Calu3 (cell line): Measurements from ENCODE around the gene SLC6A17. TPM values are rescaled to one million over a fixed set of nuclear protein-coding genes. Genes with fewer than 3 reads are reported as not detected.

Experiments
- BruUV-seq: library from RNA; stranded (reverse); fragments of 400-500 nt; replicated peaks from 2 replicates; lab custom pipeline; 2021; lab: Mats Ljungman, UMichigan
- CTCF ChIA-PET: fragments of 300-600 bp; sonication (Branson Sonifier 250); formaldehyde crosslinking; loops from one replicate; lab custom pipeline; 2022; ENCODE audit warnings: antibody characterized with exemption; lab: Charles Lee
- DNase-seq: peaks from one replicate; pipeline ENCODE4 v3.0.0; 2022
- H3K27ac Mint-ChIP-seq: one replicate; pipeline ENCODE4 v1.8.0; 2022; ENCODE audit warnings: mixed read lengths; ENCODE audit not compliant: unreplicated experiment
- H3K27me3 Mint-ChIP-seq: one replicate; pipeline ENCODE4 v1.8.0; 2022; ENCODE audit warnings: mixed read lengths; ENCODE audit not compliant: unreplicated experiment
- H3K36me3 Mint-ChIP-seq: one replicate; pipeline ENCODE4 v1.8.0; 2022; ENCODE audit warnings: mild to moderate bottlenecking, moderate library complexity, mixed read lengths; ENCODE audit not compliant: insufficient read depth, unreplicated experiment
- H3K4me1 Mint-ChIP-seq: one replicate; pipeline ENCODE4 v1.8.0; 2022; ENCODE audit warnings: mild to moderate bottlenecking, low read depth, mixed read lengths; ENCODE audit not compliant: unreplicated experiment
- H3K4me3 Mint-ChIP-seq: one replicate; pipeline ENCODE4 v1.8.0; 2022; ENCODE audit warnings: mild to moderate bottlenecking, low read depth, moderate library complexity, mixed read lengths; ENCODE audit not compliant: unreplicated experiment
- H3K9me3 Mint-ChIP-seq: one replicate; pipeline ENCODE4 v1.8.0; 2022; ENCODE audit warnings: low read depth, mixed read lengths; ENCODE audit not compliant: unreplicated experiment
- intact Hi-C: fragments of 100-400 bp; cut with micrococcal nuclease; formaldehyde crosslinking; loops from one replicate; pipeline ENCODE4 v1.10.0; 2022; ENCODE audit not compliant: unreplicated experiment
- total RNA-seq: library from RNA; stranded (reverse); gene quantifications from 2 replicates; pipeline ENCODE4 v1.2.3, GENCODE V29; 2022
- TF ChIP-seq, protein P1 (sequence below): fragments of 200-600 bp; IDR thresholded peaks from one replicate; pipeline ENCODE4 v1.8.0; 2022; ENCODE audit warnings: antibody characterized with exemption; ENCODE audit not compliant: unreplicated experiment

Gene SLC6A17
- total RNA-seq, 1 experiment from 2014 or later = 0.24 TPM

DNA sequence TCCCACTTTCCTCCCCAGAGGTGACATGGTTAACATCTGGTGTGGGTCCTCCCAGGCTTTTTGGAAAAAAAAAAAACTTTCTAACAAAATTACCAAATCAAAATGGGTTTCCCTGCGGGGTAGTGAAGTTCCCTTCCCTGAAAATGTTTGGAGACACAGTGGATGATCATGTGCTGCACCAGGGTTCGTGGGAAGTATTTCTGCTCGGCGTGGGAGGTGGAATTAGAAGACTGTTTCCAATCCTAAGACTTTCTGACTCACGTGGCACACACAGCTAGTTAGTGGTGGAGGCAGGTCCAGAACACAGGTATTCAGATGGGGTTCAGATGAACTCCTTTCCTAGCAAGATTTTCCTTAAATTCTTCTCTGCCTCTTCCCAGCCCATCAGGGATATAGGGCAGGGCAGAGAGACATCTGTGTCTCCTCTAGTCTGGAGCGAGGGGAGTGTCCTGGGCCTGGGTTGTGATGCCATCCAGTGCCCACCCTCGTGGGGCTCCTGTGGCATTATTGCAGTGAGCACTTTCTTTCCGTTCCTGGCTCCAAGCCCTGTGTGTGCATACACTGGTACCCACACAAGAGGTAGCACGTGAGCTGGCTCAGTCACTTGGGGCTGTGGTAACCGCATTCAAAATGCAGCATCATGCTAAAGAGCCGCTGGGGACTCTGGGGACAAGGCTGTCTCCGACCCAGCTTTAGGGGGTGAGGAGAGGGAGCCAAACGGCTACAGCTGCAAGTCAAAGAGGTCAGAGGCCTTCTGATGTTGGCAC is 87.3 kb downstream of the SLC6A17 start:
- DNase-seq = no peak
- H3K9me3 Mint-ChIP-seq = no peaks in the 10 kb centered on the region
- intact Hi-C loops = no loop called here
- TF ChIP-seq, protein P1, sequence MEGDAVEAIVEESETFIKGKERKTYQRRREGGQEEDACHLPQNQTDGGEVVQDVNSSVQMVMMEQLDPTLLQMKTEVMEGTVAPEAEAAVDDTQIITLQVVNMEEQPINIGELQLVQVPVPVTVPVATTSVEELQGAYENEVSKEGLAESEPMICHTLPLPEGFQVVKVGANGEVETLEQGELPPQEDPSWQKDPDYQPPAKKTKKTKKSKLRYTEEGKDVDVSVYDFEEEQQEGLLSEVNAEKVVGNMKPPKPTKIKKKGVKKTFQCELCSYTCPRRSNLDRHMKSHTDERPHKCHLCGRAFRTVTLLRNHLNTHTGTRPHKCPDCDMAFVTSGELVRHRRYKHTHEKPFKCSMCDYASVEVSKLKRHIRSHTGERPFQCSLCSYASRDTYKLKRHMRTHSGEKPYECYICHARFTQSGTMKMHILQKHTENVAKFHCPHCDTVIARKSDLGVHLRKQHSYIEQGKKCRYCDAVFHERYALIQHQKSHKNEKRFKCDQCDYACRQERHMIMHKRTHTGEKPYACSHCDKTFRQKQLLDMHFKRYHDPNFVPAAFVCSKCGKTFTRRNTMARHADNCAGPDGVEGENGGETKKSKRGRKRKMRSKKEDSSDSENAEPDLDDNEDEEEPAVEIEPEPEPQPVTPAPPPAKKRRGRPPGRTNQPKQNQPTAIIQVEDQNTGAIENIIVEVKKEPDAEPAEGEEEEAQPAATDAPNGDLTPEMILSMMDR = no peak
- CTCF ChIA-PET = interaction anchor here (0.7 to 1.5 kb wide), 2 partner anchors 223 to 273 kb away, joined by 3 read pairs; no protein-coding TSS in a partner anchor
- H3K4me1 Mint-ChIP-seq = peaks cover 85% of the 10 kb centered on the region
- H3K36me3 Mint-ChIP-seq = peaks cover 23% of the 10 kb centered on the region
- no peak overlapping the region for H3K27ac Mint-ChIP-seq
- BruUV-seq = no TSS peak
- no peaks in the 10 kb centered on the region for H3K27me3 Mint-ChIP-seq
- peak overlapping the region; percentile 61 for H3K4me3 Mint-ChIP-seq

DNA sequence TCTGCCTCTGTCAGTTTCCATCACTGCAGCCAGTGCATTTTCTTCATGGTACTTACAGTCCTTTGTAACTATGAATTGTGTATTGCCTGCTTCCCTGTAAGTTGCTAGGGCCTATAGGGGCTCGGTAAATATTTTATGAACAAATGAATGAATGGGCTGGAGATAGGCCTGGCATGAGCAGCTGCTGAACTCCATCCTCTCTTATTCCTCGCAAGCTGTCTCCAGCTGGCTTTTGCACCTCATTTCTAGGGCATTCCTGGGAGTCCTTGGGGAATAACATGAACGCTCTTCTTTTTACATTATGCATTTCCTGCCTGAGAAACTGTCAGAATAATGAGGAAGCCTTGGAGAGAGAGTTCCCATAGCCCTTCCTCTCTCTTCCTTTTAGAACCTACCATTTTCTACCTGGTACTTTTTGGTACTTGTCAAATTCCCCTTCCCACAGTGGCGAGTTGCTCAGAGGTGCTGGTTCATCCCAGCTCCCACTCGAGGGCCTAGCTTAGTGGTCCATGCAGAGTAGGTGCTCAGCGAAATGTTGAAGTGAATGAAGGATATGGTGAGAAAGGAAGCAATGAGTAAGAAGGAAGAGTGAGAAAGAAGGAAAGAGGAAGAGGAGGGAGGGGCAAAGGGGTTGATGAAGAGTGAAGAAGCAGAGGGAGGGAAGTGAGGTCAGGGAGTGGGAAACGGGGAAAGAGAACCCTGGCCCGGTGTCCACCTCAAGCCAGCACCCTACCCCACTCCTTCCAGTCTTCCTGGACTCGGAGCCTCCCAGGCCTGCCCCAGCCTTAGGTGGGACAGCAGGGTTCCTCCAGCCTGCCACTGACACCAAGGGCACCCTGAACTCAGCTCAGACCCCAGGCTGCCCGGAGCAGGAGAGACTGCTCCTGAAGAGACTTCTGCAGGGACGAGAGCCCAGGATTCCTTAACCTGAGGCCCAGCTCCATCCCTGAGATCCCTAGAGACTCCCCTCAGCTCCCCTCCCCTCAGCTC is 89.4 kb downstream of the SLC6A17 start:
- BruUV-seq = no TSS peak
- intact Hi-C loops = no loop called here
- CTCF ChIA-PET = no interaction called here
- Mint-ChIP-seq H3K9me3 (no peaks in the 10 kb centered on the region), H3K27ac (peak overlapping the region; percentile 6), H3K4me3 (peak overlapping the region; percentile 24), H3K4me1 (peaks cover 63% of the 10 kb centered on the region), H3K36me3 (peaks cover 32% of the 10 kb centered on the region), H3K27me3 (no peaks in the 10 kb centered on the region)
- TF ChIP-seq, protein P1 = no peak
- no peak for DNase-seq

DNA sequence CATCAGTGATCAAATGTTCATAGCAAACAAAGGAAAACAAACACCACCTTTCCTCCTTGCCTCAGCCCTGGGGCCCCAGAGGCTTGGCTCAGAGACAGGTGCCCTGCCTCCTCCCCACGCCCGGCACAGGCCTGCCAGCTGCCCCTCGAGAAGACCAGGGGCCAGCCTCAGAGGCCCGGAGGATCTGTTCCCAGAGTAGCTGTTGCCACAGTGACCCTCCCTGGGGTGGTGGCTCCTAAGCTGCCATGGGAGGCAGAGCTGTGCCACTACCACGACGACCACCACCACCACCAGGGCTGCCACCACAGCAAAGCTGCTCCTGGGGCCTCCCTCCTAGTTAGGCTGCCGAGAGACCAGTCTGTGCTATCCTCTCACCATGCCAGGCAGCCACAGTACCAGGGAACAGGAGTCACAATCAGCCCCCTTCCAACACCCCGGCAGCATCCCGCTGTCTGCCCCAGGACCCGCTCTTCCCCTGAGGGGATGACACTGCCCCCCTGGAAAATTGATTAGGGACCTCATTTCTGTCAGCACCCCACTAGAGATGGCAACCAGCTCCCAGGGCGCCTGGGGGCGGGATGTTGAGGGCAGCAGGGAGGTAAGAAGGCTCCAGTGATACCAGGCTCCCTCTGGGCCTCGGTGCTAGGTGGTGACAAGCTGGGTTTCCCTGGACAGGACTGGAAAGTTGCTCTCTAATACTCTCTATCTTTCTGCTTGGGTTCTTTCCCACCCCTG is 90.3 kb downstream of the SLC6A17 start:
- Mint-ChIP-seq H3K27ac (no peak overlapping the region), H3K36me3 (peaks cover 27% of the 10 kb centered on the region), H3K27me3 (no peaks in the 10 kb centered on the region), H3K4me1 (peaks cover 56% of the 10 kb centered on the region), H3K9me3 (no peaks in the 10 kb centered on the region), H3K4me3 (peak overlapping the region; percentile 24)
- intact Hi-C loops = no loop called here
- TF ChIP-seq, protein P1 = no peak
- no TSS peak for BruUV-seq
- peak; percentile 9 for DNase-seq
- CTCF ChIA-PET = no interaction called here

DNA sequence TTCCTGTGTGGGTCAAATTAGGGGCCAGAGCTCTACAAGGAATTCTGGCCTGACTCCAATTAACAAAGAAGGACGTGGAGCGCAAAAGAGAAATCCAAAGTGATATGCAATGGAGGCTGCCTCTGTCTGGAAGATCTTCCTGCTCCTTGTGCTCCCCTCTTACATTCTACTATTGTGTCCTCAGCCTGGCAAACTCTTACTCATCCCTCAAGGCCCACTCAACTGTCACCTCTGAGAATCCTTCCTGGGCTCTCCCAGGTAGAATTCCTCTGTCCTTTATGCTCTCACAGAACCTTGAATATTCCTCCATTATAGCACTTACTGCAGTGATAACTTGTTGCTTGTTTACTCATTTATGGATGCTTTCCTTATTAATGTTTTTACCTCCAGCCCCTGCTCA is 91.2 kb downstream of the SLC6A17 start:
- Mint-ChIP-seq H3K27ac (peak overlapping the region; percentile 25), H3K4me1 (peaks cover 53% of the 10 kb centered on the region), H3K4me3 (no peak overlapping the region), H3K9me3 (no peaks in the 10 kb centered on the region), H3K36me3 (peaks cover 22% of the 10 kb centered on the region), H3K27me3 (no peaks in the 10 kb centered on the region)
- intact Hi-C loops = no loop called here
- CTCF ChIA-PET = no interaction called here
- no TSS peak for BruUV-seq
- DNase-seq = no peak
- TF ChIP-seq, protein P1 = no peak
